Measurements from ENCODE around the gene SUPT3H.

- TF ChIP-seq CTCF (conservative IDR thresholded peaks at IDR 0.05) (no peak), ZFX (IDR thresholded peaks at IDR 0.05) (no peak)
Measured at GRCh38 chr6:44906761-44907160, 471.0 kb downstream of the SUPT3H start.
